ENCODE measurements around the gene ZNF664. TPM values are rescaled to one million over a fixed set of nuclear protein-coding genes. Genes with fewer than 3 reads are reported as not detected.

Gene ZNF664
- total RNA-seq, 3 donors from 2014 or later = 101 to 132 (median 101) TPM

DNA sequence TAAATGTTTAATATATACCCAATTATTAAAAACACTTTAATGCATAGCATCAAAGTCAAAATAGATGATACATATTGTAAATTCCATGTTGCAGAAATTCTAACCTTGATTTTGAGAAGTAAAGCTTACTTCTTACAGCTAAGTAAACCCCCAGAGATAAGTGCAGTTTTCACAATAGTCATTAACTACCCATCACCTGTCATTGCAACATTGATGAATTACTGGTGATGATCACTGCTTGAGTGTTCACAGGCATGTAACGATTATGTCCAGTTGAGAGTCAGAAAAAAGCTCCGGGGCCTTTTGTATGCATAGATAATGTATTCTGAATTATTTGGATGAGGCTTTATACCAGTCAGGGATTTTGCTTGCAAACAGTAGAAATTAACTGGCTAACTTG lies 67.7 kb downstream of the ZNF664 start:
- DNase-seq = no peak
- TF ChIP-seq, protein P1, sequence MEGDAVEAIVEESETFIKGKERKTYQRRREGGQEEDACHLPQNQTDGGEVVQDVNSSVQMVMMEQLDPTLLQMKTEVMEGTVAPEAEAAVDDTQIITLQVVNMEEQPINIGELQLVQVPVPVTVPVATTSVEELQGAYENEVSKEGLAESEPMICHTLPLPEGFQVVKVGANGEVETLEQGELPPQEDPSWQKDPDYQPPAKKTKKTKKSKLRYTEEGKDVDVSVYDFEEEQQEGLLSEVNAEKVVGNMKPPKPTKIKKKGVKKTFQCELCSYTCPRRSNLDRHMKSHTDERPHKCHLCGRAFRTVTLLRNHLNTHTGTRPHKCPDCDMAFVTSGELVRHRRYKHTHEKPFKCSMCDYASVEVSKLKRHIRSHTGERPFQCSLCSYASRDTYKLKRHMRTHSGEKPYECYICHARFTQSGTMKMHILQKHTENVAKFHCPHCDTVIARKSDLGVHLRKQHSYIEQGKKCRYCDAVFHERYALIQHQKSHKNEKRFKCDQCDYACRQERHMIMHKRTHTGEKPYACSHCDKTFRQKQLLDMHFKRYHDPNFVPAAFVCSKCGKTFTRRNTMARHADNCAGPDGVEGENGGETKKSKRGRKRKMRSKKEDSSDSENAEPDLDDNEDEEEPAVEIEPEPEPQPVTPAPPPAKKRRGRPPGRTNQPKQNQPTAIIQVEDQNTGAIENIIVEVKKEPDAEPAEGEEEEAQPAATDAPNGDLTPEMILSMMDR (IDR thresholded peaks at IDR 0.05) = no peak
- no peaks in the 10 kb centered on the region for H3K4me1 ChIP-seq (ENCODE audit: low read depth)
- no peaks in the 10 kb centered on the region for H3K36me3 ChIP-seq (ENCODE audit: low read depth)
- ATAC-seq = no peak
- intact Hi-C loops (cut with DNase I, micrococcal nuclease) = loop anchor here in 1 of 2 donors (5.0 kb wide), 1 partner anchor 277 kb away; no protein-coding TSS in a partner anchor
- no peaks in the 10 kb centered on the region for H3K9me3 ChIP-seq
- H3K4me3 ChIP-seq = no peak overlapping the region

DNA sequence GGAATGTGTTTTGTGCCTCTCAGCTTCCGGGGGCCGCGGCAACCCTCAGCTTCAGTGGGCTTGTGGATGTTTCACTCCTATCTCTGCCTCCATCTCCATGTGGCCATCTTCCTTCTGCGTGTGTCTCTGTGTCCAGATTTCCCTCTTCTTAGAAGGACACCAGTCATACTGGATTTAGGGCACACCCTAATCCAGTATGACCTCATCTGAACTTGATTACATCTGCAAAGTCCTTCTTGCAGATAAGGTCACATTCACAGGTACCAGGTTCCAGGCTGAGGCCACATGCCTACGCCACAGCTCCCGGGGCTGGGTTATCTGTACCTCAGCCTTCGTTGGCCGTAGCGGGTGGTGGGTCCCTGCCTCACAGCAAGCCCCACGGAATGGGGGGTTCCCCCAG lies 68.9 kb downstream of the ZNF664 start:
- peaks cover 2% of the 10 kb centered on the region for H3K9me3 ChIP-seq
- DNase-seq (no peak), ATAC-seq (peak; percentile 55)
- intact Hi-C loops (cut with DNase I, micrococcal nuclease) = loop anchor here in 1 of 2 donors (5.0 kb wide), 1 partner anchor 275 kb away; no protein-coding TSS in a partner anchor
- no peaks in the 10 kb centered on the region for H3K4me1 ChIP-seq (ENCODE audit: low read depth)
- H3K4me3 ChIP-seq = no peak overlapping the region
- no peaks in the 10 kb centered on the region for H3K36me3 ChIP-seq (ENCODE audit: low read depth)
- TF ChIP-seq, protein P1 (IDR thresholded peaks at IDR 0.05) = no peak

DNA sequence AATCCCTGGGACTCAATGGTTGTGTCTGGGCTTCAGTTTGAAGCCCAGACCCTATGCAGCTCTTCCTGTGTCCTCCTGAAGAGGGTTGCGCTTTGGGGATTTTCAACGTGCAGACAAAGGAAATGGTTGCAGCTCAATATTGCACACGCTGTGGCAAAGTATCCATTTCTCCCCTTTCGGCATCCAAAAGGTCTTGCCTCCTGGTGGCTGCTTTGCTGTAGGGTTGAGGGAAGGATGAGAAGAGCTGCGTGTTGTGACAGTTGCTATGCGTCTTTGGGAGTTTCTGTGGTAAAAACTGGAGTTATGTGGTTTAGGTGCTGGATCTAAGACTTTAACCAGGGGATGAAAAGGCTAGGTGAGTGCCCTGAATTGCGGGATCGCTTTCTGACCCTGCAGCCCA lies 71.0 kb downstream of the ZNF664 start:
- Histone ChIP-seq H3K4me1 (ENCODE audit: low read depth) (no peaks in the 10 kb centered on the region), H3K9me3 (peaks cover 14% of the 10 kb centered on the region), H3K36me3 (ENCODE audit: low read depth) (no peaks in the 10 kb centered on the region), H3K4me3 (no peak overlapping the region)
- no peak for DNase-seq
- TF ChIP-seq, protein P1 (IDR thresholded peaks at IDR 0.05) = no peak
- no peak for ATAC-seq
- intact Hi-C loops (cut with DNase I, micrococcal nuclease) = loop anchor here in 1 of 2 donors (5.0 kb wide), 1 partner anchor 273 kb away; no protein-coding TSS in a partner anchor

DNA sequence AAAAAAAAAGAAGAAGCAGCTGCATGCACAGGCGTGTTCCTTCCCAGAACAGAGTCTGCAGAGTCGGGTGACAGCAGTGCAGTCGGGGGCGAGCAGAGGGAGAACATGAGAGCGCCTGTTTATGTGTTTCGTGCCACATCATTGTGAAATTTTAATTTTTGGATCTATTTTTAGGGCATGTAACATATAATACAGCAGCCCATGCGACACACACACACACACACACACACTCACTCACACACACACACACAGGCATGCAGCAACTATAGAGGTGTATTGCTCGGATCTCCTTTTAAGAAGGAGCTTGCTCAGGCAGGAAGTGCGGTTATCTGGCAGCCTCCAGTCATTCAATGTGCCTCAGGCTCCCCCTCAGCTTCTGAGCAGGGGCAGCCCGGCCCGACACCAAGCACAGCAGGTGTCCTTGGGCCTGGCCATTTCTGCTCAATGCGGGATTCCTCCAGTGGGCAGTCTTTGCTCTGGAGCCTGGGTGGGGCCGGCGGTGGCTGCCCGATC lies 71.8 kb downstream of the ZNF664 start:
- DNase-seq = no peak
- no peaks in the 10 kb centered on the region for H3K36me3 ChIP-seq (ENCODE audit: low read depth)
- H3K4me3 ChIP-seq = no peak overlapping the region
- H3K9me3 ChIP-seq = peaks cover 14% of the 10 kb centered on the region
- intact Hi-C loops (cut with DNase I, micrococcal nuclease) = loop anchor here in 1 of 2 donors (5.0 kb wide), 1 partner anchor 272 kb away; no protein-coding TSS in a partner anchor
- ATAC-seq = no peak
- H3K4me1 ChIP-seq (ENCODE audit: low read depth) = no peaks in the 10 kb centered on the region
- TF ChIP-seq, protein P1 (IDR thresholded peaks at IDR 0.05) = no peak

DNA sequence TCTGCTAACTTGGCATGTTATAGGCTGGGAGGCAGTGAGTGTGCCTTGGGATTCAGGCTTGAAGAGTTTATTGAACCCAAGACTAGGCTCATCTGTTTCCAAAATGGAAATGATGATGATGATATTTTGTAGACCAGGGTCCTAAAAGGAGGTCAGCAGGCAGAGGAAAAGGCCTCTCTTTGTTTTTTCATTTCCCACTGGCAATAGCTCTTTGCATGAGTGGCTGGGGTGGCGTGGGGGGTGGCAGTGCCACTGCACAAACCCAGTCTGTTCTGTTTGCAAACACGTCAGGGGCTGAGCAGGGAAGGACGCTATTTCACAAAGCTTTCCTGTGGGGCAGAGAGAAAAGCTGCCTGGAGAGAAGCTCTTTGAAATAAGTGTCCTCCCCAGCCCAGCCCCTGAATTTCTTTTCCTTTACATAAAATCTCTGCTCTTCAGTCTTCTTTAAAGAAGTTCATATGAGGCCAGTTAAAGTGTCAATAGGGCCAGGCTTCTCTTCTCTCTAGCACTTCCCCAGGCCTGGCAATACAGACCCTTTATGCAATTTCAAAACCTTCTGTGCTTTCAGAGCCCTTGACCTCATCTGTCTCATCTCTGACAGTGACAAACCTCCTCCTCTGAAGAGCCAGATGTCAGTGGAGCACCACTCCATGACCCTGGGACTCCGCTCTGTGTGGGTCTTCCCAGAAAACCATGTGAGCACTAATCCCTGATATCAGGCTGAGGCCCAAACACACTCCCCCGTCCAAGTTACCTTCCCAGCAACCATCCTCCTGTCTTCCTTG lies 72.8 kb downstream of the ZNF664 start:
- no peaks in the 10 kb centered on the region for H3K36me3 ChIP-seq (ENCODE audit: low read depth)
- DNase-seq (no peak), ATAC-seq (no peak)
- no peaks in the 10 kb centered on the region for H3K4me1 ChIP-seq (ENCODE audit: low read depth)
- TF ChIP-seq, protein P1 (IDR thresholded peaks at IDR 0.05) = no peak
- H3K4me3 ChIP-seq = no peak overlapping the region
- intact Hi-C loops (cut with DNase I, micrococcal nuclease) = no loop called here
- H3K9me3 ChIP-seq = peaks cover 14% of the 10 kb centered on the region
